RPMI8226 (cell line): ENCODE results near the gene EIF3I.

Experiments
- DNase-seq: peaks from one replicate; pipeline ENCODE4 v3.0.0-alpha.2; 2015

The EIF3I gene

GRCh38 chr1:32221980-32222755 lies at the start of gene EIF3I, which contains the start of gene TMEM234:
Gene EIF3I, plus strand, starts transcription at chr1:32222407. Its CDS starts 35 bp downstream, at chr1:32222442.
Gene TMEM234, minus strand, starts transcription at chr1:32222353. Its CDS starts 31 bp downstream, at chr1:32222322.
- peak; percentile 96 for DNase-seq

- no peak for DNase-seq
These were observed 49.5 kb upstream of the EIF3I start for GRCh38 chr1:32172621-32173245.

DNA sequence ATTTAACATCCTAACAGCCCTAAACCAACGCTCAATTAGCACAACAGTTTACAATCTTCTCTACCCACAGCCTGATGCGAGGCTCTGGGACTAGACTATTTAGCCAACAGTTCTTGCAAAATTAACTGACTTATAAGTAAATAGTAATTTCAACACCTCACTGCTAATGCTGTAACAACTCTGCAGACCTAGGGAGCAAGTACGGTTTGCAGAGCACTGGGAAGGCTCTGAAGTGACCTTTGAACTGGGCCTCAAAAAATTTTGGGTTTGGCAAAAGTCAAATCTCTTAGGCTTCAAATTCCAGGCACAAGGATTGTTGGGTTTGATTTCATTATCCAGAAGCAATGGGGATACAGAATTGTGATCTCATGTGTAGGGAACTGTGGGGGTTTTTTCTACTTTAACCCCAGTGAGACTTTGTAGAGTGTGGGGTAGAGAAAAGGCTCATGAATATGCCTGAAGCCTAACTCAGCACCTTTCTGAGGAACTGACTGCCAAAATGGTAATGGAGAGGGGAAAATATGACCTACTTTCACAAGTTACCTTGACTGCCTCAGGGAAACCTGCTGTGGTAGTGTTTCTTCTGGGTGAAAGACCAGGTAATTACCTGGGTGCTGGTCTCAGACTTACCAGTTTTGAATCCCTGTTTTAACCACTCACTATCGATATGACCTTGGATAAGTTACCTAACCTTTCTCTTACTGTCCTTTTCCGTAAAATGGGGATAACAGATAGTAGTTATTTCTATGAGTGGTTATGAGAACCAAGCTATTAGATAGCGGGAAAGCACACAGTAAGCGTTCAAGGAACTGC lies 43.6 kb upstream of the EIF3I start:
- peak; percentile 66 for DNase-seq

DNA sequence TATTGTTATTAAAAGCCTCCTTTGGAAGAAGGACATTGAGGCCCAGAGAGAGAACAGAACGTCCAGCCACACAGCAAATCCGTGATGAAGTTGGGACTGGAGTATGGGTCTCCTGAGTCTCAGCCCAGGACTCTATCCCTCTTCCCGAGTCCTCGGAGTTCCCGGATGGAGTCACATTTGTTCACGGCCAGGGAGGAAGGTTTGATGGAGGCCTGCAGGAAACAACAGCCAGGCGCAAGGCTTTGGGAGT lies 43.1 kb upstream of the EIF3I start:
- DNase-seq, result no peak

DNA sequence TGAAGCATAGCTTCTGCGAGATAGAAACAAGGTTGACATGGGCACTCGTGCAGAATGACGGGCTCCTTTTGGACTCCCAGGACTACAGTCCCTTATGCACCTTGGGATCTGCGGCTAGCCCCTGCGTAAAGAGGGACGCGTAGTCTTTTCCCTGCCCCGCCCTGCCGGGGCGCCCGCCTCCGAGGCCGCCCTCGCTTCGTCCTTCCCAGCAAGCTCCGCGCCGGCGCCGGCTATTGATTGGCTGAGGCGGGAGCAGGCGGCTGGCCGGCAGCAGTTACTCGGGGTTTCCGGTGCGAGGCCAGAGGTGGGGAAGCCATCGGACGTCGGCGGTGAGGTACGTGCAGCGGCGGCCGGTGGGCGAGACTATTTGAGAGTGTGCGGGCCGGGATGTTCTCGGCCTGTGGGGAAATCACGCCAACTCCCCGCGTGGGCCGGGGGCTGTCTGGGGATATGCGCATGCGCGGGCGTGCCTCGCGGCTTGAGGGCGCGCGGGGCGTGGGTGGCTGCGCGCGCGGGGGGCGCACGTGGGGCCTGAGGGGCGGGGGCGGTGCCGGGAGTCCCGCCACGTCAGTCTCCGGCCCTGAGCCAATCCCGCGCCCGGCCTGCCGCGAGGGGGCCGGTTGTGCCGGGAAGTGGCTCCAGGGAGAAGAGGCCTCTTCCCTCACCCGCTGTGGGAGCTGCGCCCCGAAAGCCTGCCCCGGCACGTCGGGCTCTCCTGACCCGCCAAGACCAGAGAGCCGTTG lies 42.6 kb upstream of the EIF3I start, which contains the start of gene TXLNA:
Gene TXLNA, plus strand, starts transcription at position 233 of the 743 bp plus-strand sequence. CDS start 671 bp downstream, outside the sequence.
- peak; percentile 95 for DNase-seq

DNA sequence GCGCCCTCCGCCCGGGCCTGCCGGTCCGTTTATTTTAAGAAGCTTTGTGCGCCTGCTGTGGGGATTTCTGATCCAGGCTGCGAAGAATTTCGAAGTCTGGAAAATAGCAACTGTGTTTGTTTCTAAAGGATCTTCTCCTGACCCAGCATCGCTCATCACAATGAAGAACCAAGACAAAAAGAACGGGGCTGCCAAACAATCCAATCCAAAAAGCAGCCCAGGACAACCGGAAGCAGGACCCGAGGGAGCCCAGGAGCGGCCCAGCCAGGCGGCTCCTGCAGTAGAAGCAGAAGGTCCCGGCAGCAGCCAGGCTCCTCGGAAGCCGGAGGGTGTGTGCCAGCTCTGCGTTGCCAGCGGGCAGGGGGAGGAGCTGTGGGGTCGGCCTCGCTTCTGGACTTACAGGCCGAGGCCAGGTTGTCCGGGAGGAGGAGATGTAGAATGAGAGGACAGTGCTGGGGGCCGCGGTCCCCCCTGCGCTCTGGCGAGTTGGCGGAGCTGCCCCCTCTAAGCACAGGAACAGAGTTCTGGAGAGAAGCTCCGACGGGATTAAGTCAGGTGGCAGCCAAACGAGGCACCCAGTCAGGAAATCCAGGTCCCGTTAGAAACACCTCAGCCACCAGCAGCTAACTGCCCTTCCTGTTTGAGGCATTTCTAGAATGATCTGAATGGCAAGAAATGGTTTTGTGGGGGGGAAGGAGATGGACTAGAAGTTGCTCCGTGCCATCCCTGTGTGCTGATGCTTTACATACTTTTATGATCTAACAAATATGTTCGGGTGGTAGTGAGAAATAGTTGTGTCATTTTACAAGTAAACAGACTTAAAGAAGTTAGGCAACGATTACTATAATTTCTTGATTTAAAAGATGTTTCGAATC lies 41.8 kb upstream of the EIF3I start:
- DNase-seq, result peak; percentile 54

GRCh38 chr1:32181065-32181464 lies 41.1 kb upstream of the EIF3I start:
- no peak for DNase-seq

- no peak for DNase-seq
These were observed 40.6 kb upstream of the EIF3I start for GRCh38 chr1:32181563-32181962.

DNA sequence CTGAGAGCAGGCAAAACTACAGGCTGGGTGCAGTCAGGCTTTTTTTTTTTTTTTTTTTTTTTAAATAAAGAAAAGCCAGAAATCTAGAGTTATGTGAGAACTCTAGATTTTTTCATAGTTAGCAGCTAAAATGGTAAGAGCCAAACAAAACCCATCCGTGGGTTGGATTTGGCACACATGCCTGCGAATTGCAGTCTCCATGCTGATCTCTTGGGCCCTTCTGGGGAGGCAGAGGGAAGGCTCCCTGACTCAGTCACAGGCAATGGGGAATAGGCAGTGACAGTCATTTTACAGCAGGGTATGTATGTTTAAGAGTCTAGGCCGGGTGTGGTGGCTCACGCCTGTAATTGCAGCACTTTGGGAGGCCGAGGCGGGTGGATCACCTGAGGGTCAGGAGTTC lies 40.1 kb upstream of the EIF3I start:
- no peak for DNase-seq

DNA sequence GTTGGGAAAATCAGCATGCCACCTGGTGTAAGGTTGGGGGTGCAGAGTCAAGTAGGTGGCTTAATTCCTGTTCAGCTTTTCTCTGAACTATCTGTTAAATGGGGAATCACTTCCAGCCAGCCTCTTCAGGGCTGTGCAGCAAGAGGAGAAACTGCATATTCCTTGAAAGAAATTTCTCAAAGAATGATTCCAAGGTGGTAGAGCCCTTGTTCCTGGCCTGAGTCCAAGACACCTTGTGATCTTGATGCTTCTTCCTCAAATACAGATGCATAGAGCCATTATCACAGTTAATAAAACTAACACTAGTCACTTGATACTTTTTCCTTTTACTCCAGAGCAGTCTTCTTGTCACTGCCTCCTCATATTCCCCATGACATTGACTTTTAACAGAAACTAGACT lies 37.6 kb upstream of the EIF3I start:
- DNase-seq, result no peak

DNA sequence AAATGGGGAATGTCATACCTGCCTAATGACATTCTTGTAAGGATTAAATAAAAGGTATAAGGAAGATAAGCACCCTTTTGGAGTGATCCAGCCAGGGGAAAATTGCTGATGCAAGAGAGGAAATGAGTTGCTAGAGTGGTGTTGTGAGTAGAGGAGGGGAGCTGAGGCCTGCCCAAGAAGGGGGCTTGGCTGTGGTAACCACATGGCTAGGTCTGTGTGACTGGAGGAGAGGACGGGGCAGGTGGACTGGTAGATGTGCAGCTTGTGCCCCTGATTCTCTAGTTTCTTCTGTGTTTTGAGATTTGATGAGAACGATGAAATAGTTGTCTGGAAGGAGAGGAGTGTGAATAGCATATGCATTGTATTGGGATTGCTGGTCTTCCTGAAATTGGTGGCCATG lies 36.1 kb upstream of the EIF3I start:
- no peak for DNase-seq

DNA sequence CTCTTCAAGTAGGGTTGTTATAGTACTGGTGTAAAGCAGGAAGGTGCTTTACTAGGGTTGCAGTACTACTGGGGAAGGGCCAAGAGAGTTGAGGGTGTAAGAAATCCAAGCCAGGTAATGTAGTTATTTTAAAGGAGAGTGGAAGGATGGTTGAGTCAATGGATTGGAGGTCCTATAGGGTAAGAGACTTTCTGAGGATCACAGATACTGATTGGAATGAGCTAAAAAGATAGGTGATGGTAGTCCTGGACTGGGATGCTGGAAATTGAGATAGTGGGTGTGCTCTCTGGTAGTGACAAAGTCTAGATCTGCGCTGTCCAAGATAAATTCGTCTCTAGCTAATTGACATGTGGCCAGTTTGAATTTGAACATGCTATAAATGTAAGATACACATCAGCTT lies 35.7 kb upstream of the EIF3I start:
- no peak for DNase-seq

DNA sequence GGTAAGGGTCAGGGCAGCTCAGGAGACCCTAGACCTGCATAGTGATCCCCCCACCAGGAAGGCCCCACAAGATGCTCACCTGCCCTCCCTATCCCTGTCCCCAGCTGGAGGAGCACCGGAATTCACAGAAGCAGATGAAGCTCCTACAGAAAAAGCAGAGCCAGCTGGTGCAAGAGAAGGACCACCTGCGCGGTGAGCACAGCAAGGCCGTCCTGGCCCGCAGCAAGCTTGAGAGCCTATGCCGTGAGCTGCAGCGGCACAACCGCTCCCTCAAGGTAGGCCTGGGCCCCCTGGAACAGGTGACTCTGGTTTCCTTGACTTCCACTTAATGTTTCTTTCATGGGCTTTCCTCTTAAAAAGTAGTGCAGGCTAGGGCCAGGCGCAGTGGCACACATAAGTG lies 34.4 kb upstream of the EIF3I start:
- no peak for DNase-seq

GRCh38 chr1:32192220-32192948 lies 29.8 kb upstream of the EIF3I start:
- no peak for DNase-seq

GRCh38 chr1:32194984-32195383 lies 27.2 kb upstream of the EIF3I start:
- no peak for DNase-seq

DNA sequence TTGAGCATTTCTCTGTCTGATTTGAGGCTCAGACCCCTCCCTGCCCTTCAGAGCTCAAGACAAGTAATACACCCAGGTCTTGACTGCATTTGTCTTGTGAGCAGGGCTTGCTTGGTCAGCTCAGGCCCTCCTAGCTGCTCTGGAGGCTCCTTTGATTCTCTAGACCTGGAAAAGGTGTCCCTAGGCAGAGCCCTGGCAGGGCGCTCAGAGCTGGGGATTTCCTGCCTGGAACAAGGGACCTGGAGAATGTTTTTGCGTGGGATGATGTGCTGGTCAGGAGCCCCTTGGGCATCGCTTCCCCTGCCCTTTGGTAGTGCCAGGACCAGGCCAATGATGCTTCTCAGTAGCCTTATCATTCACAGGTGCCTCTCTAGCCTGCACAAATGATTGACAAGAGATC lies 26.7 kb upstream of the EIF3I start:
- no peak for DNase-seq

GRCh38 chr1:32195972-32196823 lies 26.0 kb upstream of the EIF3I start:
- no peak for DNase-seq

DNA sequence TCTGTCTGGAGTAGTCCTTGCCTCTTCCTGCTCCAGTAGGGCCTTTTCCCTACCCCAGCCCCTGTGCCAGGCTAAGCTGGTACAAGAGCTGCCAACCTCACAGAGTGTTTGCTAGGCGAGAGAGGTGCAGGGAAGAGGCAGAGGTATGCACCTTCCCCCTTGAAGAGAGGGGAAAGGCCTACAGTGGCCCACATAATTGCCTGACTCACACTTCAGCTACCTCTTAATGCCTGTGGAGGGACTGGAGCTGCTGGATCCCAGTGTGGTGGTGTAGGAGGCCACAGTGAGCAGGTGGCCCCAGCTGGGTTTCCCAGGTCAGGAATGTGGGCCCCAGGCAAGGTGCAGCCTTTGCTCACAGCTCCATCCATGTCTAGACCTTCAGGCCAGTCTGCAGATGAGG lies 25.1 kb upstream of the EIF3I start:
- DNase-seq, result no peak

DNA sequence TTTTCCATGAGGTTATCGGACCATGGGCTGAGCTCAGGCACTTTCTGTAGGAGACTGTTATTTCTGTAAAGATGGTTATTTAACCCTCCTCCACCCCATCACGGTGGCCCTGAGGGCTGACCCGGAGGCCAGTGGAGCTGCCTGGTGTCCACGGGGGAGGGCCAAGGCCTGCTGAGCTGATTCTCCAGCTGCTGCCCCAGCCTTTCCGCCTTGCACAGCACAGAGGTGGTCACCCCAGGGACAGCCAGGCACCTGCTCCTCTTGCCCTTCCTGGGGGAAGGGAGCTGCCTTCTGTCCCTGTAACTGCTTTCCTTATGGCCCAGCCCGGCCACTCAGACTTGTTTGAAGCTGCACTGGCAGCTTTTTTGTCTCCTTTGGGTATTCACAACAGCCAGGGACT lies 24.4 kb upstream of the EIF3I start:
- no peak for DNase-seq
